OCI-LY7 (cell line): ENCODE measurements around the gene ELL.
A peak's percentile ranks its signal among the peaks of the same experiment; 100 is the strongest.

Experiments
- CTCF ChIP-seq: fragments of 200-600 bp; sonication (generic); conservative IDR thresholded peaks from 2 replicates; pipeline ENCODE4 v1.5.1; 2014; ENCODE audit warnings: mild to moderate bottlenecking, antibody characterized with exemption, low read length, moderate library complexity, mixed read lengths
- EZH2phosphoT487 ChIP-seq: fragments of 200-600 bp; sonication (generic); IDR thresholded peaks from 2 replicates; pipeline ENCODE4 v1.6.1; 2018; ENCODE audit warnings: low read depth, borderline replicate concordance, mild to moderate bottlenecking, mixed run types, antibody characterized with exemption, low read length, moderate library complexity, mixed read lengths

- TF ChIP-seq CTCF, result 0 out of 2 replicates have a peak, but pooled peaks have one; percentile 29
- no peak for TF ChIP-seq EZH2phosphoT487
Observed at GRCh38 chr19:18425515-18426415, 96.1 kb downstream of the ELL start.
